ENCODE data around the gene SPZ1.
"Not testable (repeated sequence)": the region's sequence is repeated elsewhere in the genome, so short reads cannot be mapped to it uniquely, and the experiment has no call there.

DNA sequence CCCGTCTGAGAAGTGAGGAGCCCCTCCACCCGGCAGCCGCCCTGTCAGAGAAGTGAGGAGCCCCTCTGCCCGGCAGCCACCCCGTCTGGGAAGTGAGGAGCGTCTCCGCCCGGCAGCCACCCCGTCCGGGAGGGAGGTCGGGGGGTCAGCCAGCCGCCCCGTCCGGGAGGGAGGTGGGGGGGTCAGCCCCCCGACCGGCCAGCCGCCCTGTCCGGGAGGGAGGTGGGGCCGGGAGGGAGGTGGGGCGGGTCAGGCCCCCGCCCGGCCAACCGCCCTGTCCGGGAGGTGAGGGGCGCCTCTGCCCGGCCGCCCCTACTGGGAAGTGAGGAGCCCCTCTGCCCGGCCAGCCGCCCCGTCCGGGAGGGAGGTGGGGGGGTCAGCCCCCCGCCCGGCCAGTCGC lies 18.5 kb upstream of the SPZ1 start:
- TF ChIP-seq, protein P1, sequence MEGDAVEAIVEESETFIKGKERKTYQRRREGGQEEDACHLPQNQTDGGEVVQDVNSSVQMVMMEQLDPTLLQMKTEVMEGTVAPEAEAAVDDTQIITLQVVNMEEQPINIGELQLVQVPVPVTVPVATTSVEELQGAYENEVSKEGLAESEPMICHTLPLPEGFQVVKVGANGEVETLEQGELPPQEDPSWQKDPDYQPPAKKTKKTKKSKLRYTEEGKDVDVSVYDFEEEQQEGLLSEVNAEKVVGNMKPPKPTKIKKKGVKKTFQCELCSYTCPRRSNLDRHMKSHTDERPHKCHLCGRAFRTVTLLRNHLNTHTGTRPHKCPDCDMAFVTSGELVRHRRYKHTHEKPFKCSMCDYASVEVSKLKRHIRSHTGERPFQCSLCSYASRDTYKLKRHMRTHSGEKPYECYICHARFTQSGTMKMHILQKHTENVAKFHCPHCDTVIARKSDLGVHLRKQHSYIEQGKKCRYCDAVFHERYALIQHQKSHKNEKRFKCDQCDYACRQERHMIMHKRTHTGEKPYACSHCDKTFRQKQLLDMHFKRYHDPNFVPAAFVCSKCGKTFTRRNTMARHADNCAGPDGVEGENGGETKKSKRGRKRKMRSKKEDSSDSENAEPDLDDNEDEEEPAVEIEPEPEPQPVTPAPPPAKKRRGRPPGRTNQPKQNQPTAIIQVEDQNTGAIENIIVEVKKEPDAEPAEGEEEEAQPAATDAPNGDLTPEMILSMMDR (IDR thresholded peaks at IDR 0.05; ENCODE audit: insufficient read depth, low read length), result not testable (repeated sequence)
- TF ChIP-seq SPI1 (IDR thresholded peaks at IDR 0.05; ENCODE audit: borderline replicate concordance, low read depth); GABPA (IDR thresholded peaks at IDR 0.05; ENCODE audit: low read depth): not testable (repeated sequence)
- TF ChIP-seq, protein P2, sequence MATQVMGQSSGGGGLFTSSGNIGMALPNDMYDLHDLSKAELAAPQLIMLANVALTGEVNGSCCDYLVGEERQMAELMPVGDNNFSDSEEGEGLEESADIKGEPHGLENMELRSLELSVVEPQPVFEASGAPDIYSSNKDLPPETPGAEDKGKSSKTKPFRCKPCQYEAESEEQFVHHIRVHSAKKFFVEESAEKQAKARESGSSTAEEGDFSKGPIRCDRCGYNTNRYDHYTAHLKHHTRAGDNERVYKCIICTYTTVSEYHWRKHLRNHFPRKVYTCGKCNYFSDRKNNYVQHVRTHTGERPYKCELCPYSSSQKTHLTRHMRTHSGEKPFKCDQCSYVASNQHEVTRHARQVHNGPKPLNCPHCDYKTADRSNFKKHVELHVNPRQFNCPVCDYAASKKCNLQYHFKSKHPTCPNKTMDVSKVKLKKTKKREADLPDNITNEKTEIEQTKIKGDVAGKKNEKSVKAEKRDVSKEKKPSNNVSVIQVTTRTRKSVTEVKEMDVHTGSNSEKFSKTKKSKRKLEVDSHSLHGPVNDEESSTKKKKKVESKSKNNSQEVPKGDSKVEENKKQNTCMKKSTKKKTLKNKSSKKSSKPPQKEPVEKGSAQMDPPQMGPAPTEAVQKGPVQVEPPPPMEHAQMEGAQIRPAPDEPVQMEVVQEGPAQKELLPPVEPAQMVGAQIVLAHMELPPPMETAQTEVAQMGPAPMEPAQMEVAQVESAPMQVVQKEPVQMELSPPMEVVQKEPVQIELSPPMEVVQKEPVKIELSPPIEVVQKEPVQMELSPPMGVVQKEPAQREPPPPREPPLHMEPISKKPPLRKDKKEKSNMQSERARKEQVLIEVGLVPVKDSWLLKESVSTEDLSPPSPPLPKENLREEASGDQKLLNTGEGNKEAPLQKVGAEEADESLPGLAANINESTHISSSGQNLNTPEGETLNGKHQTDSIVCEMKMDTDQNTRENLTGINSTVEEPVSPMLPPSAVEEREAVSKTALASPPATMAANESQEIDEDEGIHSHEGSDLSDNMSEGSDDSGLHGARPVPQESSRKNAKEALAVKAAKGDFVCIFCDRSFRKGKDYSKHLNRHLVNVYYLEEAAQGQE (IDR thresholded peaks at IDR 0.05; ENCODE audit: insufficient replicate concordance, low read depth), result not testable (repeated sequence)
